Fibroblast of pulmonary artery (primary cell): ENCODE results near the gene SSNA1.

Source experiments
- DNase-seq: peaks from one replicate; pipeline ENCODE4 v3.0.0-alpha.2; 2010; ENCODE audit warnings: low read depth
- H3K4me3 ChIP-seq: replicated peaks from 2 replicates; pipeline ENCODE4 v1.5.1; 2011; ENCODE audit warnings: low read depth, mild to moderate bottlenecking, control low read depth, low read length, moderate library complexity
- CTCF ChIP-seq: IDR thresholded peaks from 2 replicates; pipeline ENCODE4 v1.5.1; 2011; ENCODE audit warnings: mild to moderate bottlenecking, control low read depth, low read length, inconsistent platforms; ENCODE audit errors: missing control alignments

Gene SSNA1

GRCh38 chr9:137166380-137167229 is 21.9 kb upstream of the SSNA1 start:
- H3K4me3 ChIP-seq = no peak overlapping the region
- no peak for DNase-seq
- no peak for TF ChIP-seq CTCF

GRCh38 chr9:137167277-137167746 is 21.2 kb upstream of the SSNA1 start:
- no peak overlapping the region for H3K4me3 ChIP-seq

GRCh38 chr9:137167747-137168572 is 20.5 kb upstream of the SSNA1 start:
- no peak for TF ChIP-seq CTCF
- no peak overlapping the region for H3K4me3 ChIP-seq

More at GRCh38 chr9:137167277-137167746, 21.2 kb upstream of the SSNA1 start:
- DNase-seq = no peak
- TF ChIP-seq CTCF = no peak

GRCh38 chr9:137168573-137168903 is 19.9 kb upstream of the SSNA1 start:
- H3K4me3 ChIP-seq = no peak overlapping the region
- DNase-seq = no peak
- no peak for TF ChIP-seq CTCF

More at GRCh38 chr9:137167747-137168572, 20.5 kb upstream of the SSNA1 start:
- no peak for DNase-seq

- no peak for DNase-seq
- H3K4me3 ChIP-seq = no peak overlapping the region
Observed at GRCh38 chr9:137168904-137169856, 19.3 kb upstream of the SSNA1 start.

More at GRCh38 chr9:137168904-137169856, 19.3 kb upstream of the SSNA1 start:
- no peak for TF ChIP-seq CTCF
